ENCODE results near the gene EFR3B.

- TF ChIP-seq CTCF (IDR thresholded peaks at IDR 0.05) = no peak
- no peak for TF ChIP-seq ZFX (IDR thresholded peaks at IDR 0.05; ENCODE audit: borderline replicate concordance)
Measured at GRCh38 chr2:25090801-25091200, 48.9 kb downstream of the EFR3B start.

Data from 22Rv1 (cell line).